Natural killer cell (primary cell): Measurements from ENCODE around the gene DDX54. TPM values are rescaled to one million over a fixed set of nuclear protein-coding genes. Genes with fewer than 3 reads are reported as not detected.

Experiments
- ATAC-seq, 3 donors: fragments of 150-1000 bp in 2 of 3; fragments of 200-7000 bp in 1 of 3; cut with Tn5 transposase; 1 replicate in 1 of 3; 2 replicates in 2 of 3; pipeline ENCODE4 v1.10.0; 2021; ENCODE audit warnings: mild to moderate bottlenecking in 2 of 3, moderate library complexity in 2 of 3
- DNase-seq, 2 donors: peaks; one replicate each; pipeline versions ENCODE4 v3.0.0 to v3.0.0-alpha.2; 2013 to 2021; ENCODE audit warnings: mixed read lengths in 1 of 2
- H3K27ac ChIP-seq: one replicate; pipeline ENCODE4 v1.5.1; 2013; ENCODE audit warnings: mild to moderate bottlenecking, low read length
- H3K27me3 ChIP-seq: one replicate; pipeline ENCODE4 v1.6.1; 2013; ENCODE audit warnings: low read length; ENCODE audit not compliant: control insufficient read depth, insufficient read depth
- H3K36me3 ChIP-seq: one replicate; pipeline ENCODE4 v1.6.1; 2013; ENCODE audit warnings: low read length; ENCODE audit not compliant: control insufficient read depth, insufficient read depth
- H3K4me1 ChIP-seq: one replicate; pipeline ENCODE4 v1.6.1; 2013; ENCODE audit warnings: low read length; ENCODE audit not compliant: control insufficient read depth, insufficient read depth
- H3K4me3 ChIP-seq: one replicate; pipeline ENCODE4 v1.5.1; 2013; ENCODE audit warnings: low read length
- H3K9me3 ChIP-seq: one replicate; pipeline ENCODE4 v1.6.1; 2013; ENCODE audit warnings: low read length; ENCODE audit not compliant: control insufficient read depth, insufficient read depth
- H3K27ac Mint-ChIP-seq, 2 donors: one replicate each; pipeline ENCODE4 v1.8.0; 2022; ENCODE audit warnings: mild to moderate bottlenecking in 2 of 2, mixed read lengths in 2 of 2, moderate library complexity in 1 of 2
- H3K27me3 Mint-ChIP-seq, 2 donors: one replicate each; pipeline ENCODE4 v1.8.0; 2022; ENCODE audit warnings: low read depth in 2 of 2, mixed read lengths in 2 of 2
- H3K36me3 Mint-ChIP-seq: one replicate; pipeline ENCODE4 v1.8.0; 2022; ENCODE audit warnings: mixed read lengths
- H3K4me1 Mint-ChIP-seq, 2 donors: one replicate each; pipeline ENCODE4 v1.8.0; 2022; ENCODE audit warnings: mixed read lengths in 2 of 2
- H3K4me3 Mint-ChIP-seq: one replicate; pipeline ENCODE4 v1.8.0; 2022; ENCODE audit warnings: mild to moderate bottlenecking, moderate library complexity, mixed read lengths
- H3K9me3 Mint-ChIP-seq, 2 donors: one replicate each; pipeline ENCODE4 v1.8.0; 2022; ENCODE audit warnings: mixed read lengths in 2 of 2
- CTCF ChIP-seq: fragments of 200-600 bp; IDR thresholded peaks from one replicate; pipeline ENCODE4 v1.8.0; 2022; ENCODE audit warnings: antibody characterized with exemption
- whole genome bisulfite sequencing: methylation state at CpG from one replicate; pipeline ENCODE4 v1.1.7; 2013; ENCODE audit warnings: missing lambda C conversion rate; ENCODE audit not compliant: insufficient coverage; 5-methylcytosine and 5-hydroxymethylcytosine counted together
- intact Hi-C: fragments of 100-400 bp; cut with micrococcal nuclease; formaldehyde crosslinking; loops from one replicate; pipeline ENCODE4 v1.14.2; 2022
- total RNA-seq, 4 donors: library from RNA; stranded (reverse); fragments of 120-200 nt in 1 of 4; gene quantifications; one replicate each; pipeline versions ENCODE4 v1.2.3 to v1.2.4, GENCODE V29; 2013 to 2022

Gene DDX54
- total RNA-seq, 3 donors from 2014 or later (not counting 1 experiment from before 2014, with no cell fraction given), result 84.6 to 100 (median 97.1) TPM

DNA sequence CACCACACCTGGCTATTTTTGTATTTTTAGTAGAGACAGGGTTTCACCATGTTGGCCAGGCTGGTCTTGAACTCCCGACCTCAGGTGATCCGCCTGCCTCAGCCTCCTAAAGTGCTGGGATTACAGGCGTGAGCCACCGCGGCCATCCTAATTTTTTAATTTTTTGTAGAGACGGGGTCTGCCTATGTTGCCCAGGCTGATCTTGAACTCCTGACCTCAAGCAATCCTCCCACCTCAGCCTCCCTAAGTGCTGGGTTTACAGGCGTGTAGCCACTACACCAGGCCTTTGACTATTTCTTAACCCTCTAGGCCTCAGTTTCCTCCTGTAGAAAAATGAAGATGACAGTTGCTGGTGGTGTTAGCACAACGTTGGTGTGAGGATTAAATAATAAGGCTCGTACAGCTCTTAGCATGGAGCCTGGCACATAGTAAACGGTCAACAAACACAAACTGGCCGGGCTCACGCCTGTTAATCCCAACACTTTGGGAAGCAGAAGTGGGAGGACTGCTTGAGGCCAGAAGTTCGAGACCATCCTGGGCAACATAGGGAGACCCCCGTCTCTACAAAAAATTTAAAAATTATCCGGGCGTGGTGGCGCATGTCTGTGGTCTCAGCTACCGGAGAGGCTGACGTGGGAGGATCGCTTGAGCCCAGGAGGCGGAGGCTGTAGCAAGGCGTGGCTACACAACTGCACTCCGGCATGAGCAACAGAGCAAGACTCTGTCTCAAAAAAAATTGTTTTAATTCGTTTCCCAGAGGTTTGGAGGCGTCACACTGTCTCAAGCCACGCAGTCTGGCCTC is 979 bp downstream of the DDX54 start:
- TF ChIP-seq CTCF, result no peak
- no peaks in the 10 kb centered on the region for H3K27me3 Mint-ChIP-seq
- 29% methylated on average over 25 of the region's 26 CpGs for WGBS
- ATAC-seq (peak; percentile 65 to 75 (median 71)), DNase-seq (no peak)
- peaks cover 4% of the 10 kb centered on the region for H3K36me3 Mint-ChIP-seq
- H3K27me3 ChIP-seq, result no peaks in the 10 kb centered on the region
- peak overlapping the region; percentile 87 to 94 for H3K27ac Mint-ChIP-seq
- peaks cover 29% of the 10 kb centered on the region for H3K4me1 ChIP-seq
- H3K4me1 Mint-ChIP-seq, result peaks cover 38% of the 10 kb centered on the region in 2 donors
- H3K36me3 ChIP-seq, result peaks cover 17% of the 10 kb centered on the region
- H3K9me3 Mint-ChIP-seq, result no peaks in the 10 kb centered on the region
- H3K27ac ChIP-seq, result peak overlapping the region; percentile 95
- intact Hi-C loops, result loop anchor here (1.0 kb wide), 1 partner anchor 24 kb away; no protein-coding TSS in a partner anchor
- no peaks in the 10 kb centered on the region for H3K9me3 ChIP-seq
- peak overlapping the region; percentile 96 for H3K4me3 Mint-ChIP-seq
- peak overlapping the region; percentile 89 for H3K4me3 ChIP-seq

DNA sequence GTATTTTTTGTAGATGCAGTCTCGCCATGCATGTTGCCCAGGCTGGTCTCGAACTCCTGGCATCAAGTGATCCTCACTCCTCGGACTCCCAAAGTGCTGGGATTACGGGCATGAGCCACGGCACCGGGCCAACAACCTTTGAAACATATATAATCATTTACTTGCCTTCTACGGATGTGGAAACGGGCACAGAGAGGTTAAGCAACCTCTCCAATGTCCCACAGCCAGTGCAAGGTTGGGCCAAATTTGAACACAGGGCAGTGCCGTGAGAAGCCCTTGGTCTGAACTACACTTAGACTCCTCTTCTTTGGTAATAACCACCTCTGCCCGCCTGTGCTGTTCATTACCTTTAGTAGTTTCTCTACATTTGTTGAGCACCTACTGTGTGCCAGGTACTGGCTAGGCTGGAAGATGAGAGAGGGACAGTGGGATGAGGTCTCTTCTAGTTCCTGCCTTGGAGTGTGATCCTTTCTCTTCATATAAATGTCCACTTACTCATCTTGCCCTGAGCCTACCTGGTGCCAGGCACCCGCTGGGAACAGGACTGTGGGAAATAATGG is 2.2 kb downstream of the DDX54 start:
- H3K9me3 Mint-ChIP-seq, result no peaks in the 10 kb centered on the region
- Histone ChIP-seq H3K9me3 (no peaks in the 10 kb centered on the region), H3K36me3 (peaks cover 29% of the 10 kb centered on the region), H3K4me3 (no peak overlapping the region), H3K4me1 (peaks cover 29% of the 10 kb centered on the region), H3K27me3 (no peaks in the 10 kb centered on the region), H3K27ac (no peak overlapping the region)
- TF ChIP-seq CTCF, result no peak
- H3K27me3 Mint-ChIP-seq, result no peaks in the 10 kb centered on the region
- peak overlapping the region in 1 of 2 donors; percentile 94 for H3K27ac Mint-ChIP-seq
- no peak overlapping the region for H3K4me3 Mint-ChIP-seq
- no peaks in the 10 kb centered on the region for H3K36me3 Mint-ChIP-seq
- no peak for DNase-seq
- WGBS, result 96% methylated on average over 11 of the region's 11 CpGs
- intact Hi-C loops, result no loop called here
- ATAC-seq, result no peak
- peaks cover 34 to 35% of the 10 kb centered on the region in 2 donors for H3K4me1 Mint-ChIP-seq

- no peaks in the 10 kb centered on the region for H3K27me3 Mint-ChIP-seq
- DNase-seq, result no peak
- H3K4me3 Mint-ChIP-seq, result no peak overlapping the region
- Histone ChIP-seq H3K9me3 (no peaks in the 10 kb centered on the region), H3K4me1 (peaks cover 28% of the 10 kb centered on the region), H3K27ac (no peak overlapping the region), H3K27me3 (no peaks in the 10 kb centered on the region), H3K4me3 (no peak overlapping the region), H3K36me3 (peaks cover 40% of the 10 kb centered on the region)
- H3K4me1 Mint-ChIP-seq, result peaks cover 29 to 30% of the 10 kb centered on the region in 2 donors
- TF ChIP-seq CTCF, result no peak
- WGBS, result 76% methylated on average over 2 of the region's 3 CpGs
- H3K9me3 Mint-ChIP-seq, result no peaks in the 10 kb centered on the region
- ATAC-seq, result no peak
- intact Hi-C loops, result no loop called here
- H3K36me3 Mint-ChIP-seq, result no peaks in the 10 kb centered on the region
- peak overlapping the region in 1 of 2 donors; percentile 58 for H3K27ac Mint-ChIP-seq
Observed at GRCh38 chr12:113181975-113182374, 3.3 kb downstream of the DDX54 start.
